SJCRH30 (cell line): Measurements from ENCODE around the gene C11orf21. TPM values are rescaled to one million over a fixed set of nuclear protein-coding genes. Genes with fewer than 3 reads are reported as not detected.

Experiments
- DNase-seq, 2 experiments: peaks; one replicate each; pipeline ENCODE4 v3.0.0-alpha.2; 2015 to 2020
- H3K27ac ChIP-seq: fragments of 250-450 bp; sonication (Bioruptor Pico); 2 replicates; pipeline ENCODE4 v1.5.1; 2020; ENCODE audit warnings: mild to moderate bottlenecking, moderate library complexity
- H3K27me3 ChIP-seq: fragments of 250-450 bp; sonication (Bioruptor Pico); 2 replicates; pipeline ENCODE4 v1.5.1; 2020; ENCODE audit warnings: mild to moderate bottlenecking, moderate library complexity
- H3K36me3 ChIP-seq: fragments of 250-450 bp; sonication (Bioruptor Pico); 2 replicates; pipeline ENCODE4 v1.5.1; 2020; ENCODE audit warnings: mild to moderate bottlenecking, moderate library complexity
- H3K4me1 ChIP-seq: fragments of 250-450 bp; sonication (Bioruptor Pico); 2 replicates; pipeline ENCODE4 v1.5.1; 2020; ENCODE audit warnings: mild to moderate bottlenecking, moderate library complexity
- H3K4me3 ChIP-seq: fragments of 250-450 bp; sonication (Bioruptor Pico); 2 replicates; pipeline ENCODE4 v1.5.1; 2020; ENCODE audit warnings: mild to moderate bottlenecking, moderate library complexity
- H3K9me3 ChIP-seq: fragments of 250-450 bp; sonication (Bioruptor Pico); replicated peaks from 2 replicates; pipeline ENCODE4 v1.5.1; 2020; ENCODE audit warnings: mild to moderate bottlenecking, moderate library complexity
- total RNA-seq: library from RNA; depleted of rRNA; stranded (reverse); fragments of >200 nt; shearing (Covaris generic); gene quantifications from 2 replicates; pipeline ENCODE4 v1.2.3, GENCODE V29; 2014

C11orf21 gene
- total RNA-seq, 1 experiment from 2014 or later = not detected

- Histone ChIP-seq H3K9me3 (peaks cover 7% of the 10 kb centered on the region), H3K27me3 (peaks cover 6% of the 10 kb centered on the region; the same call in 1 of the 2 replicates), H3K4me3 (no peak overlapping the region), H3K36me3 (no peaks in the 10 kb centered on the region), H3K27ac (no peak overlapping the region), H3K4me1 (no peaks in the 10 kb centered on the region)
- no peak for DNase-seq
These were observed 21.5 kb downstream of the C11orf21 start for GRCh38 chr11:2280208-2280607.

- Histone ChIP-seq H3K4me1 (no peaks in the 10 kb centered on the region), H3K4me3 (no peak overlapping the region), H3K36me3 (no peaks in the 10 kb centered on the region), H3K27me3 (peaks cover 6% of the 10 kb centered on the region; the same call in 1 of the 2 replicates), H3K9me3 (peaks cover 4% of the 10 kb centered on the region), H3K27ac (no peak overlapping the region)
- DNase-seq = no peak
These were observed 23.7 kb downstream of the C11orf21 start for GRCh38 chr11:2277933-2278523.

GRCh38 chr11:2277008-2277346, 24.7 kb downstream of the C11orf21 start:
- peaks cover 6% of the 10 kb centered on the region; the same call in 1 of the 2 replicates for H3K27me3 ChIP-seq
- peaks cover 4% of the 10 kb centered on the region; the same call in 1 of the 2 replicates for H3K9me3 ChIP-seq
- H3K4me1 ChIP-seq = no peaks in the 10 kb centered on the region
- H3K36me3 ChIP-seq = no peaks in the 10 kb centered on the region
- no peak overlapping the region for H3K27ac ChIP-seq
- H3K4me3 ChIP-seq = no peak overlapping the region
- DNase-seq = no peak

GRCh38 chr11:2276280-2277007, 25.3 kb downstream of the C11orf21 start:
- H3K27ac ChIP-seq = no peak overlapping the region
- H3K27me3 ChIP-seq = peaks cover 6% of the 10 kb centered on the region; the same call in 1 of the 2 replicates
- no peaks in the 10 kb centered on the region for H3K4me1 ChIP-seq
- no peak for DNase-seq
- H3K4me3 ChIP-seq = no peak overlapping the region
- peaks cover 4% of the 10 kb centered on the region; the same call in 1 of the 2 replicates for H3K9me3 ChIP-seq
- no peaks in the 10 kb centered on the region for H3K36me3 ChIP-seq

GRCh38 chr11:2275334-2276279, 26.1 kb downstream of the C11orf21 start:
- Histone ChIP-seq H3K4me3 (no peak overlapping the region), H3K9me3 (peaks cover 4% of the 10 kb centered on the region; the same call in 1 of the 2 replicates), H3K27ac (no peak overlapping the region), H3K4me1 (no peaks in the 10 kb centered on the region), H3K36me3 (no peaks in the 10 kb centered on the region), H3K27me3 (peaks cover 6% of the 10 kb centered on the region; the same call in 1 of the 2 replicates)
- no peak for DNase-seq

- Histone ChIP-seq H3K36me3 (no peaks in the 10 kb centered on the region), H3K4me3 (no peak overlapping the region), H3K27ac (no peak overlapping the region), H3K9me3 (no peaks in the 10 kb centered on the region), H3K4me1 (no peaks in the 10 kb centered on the region), H3K27me3 (peaks cover 6% of the 10 kb centered on the region; the same call in 1 of the 2 replicates)
- DNase-seq = no peak
These were observed 27.9 kb downstream of the C11orf21 start for GRCh38 chr11:2273771-2274170.

- peaks cover 6% of the 10 kb centered on the region; the same call in 1 of the 2 replicates for H3K27me3 ChIP-seq
These were observed 28.4 kb downstream of the C11orf21 start for GRCh38 chr11:2273311-2273710.

GRCh38 chr11:2272946-2273280, 28.8 kb downstream of the C11orf21 start:
- no peak for DNase-seq
- H3K36me3 ChIP-seq = no peaks in the 10 kb centered on the region
- H3K27me3 ChIP-seq = peaks cover 6% of the 10 kb centered on the region; the same call in 1 of the 2 replicates

More at GRCh38 chr11:2273311-2273710, 28.4 kb downstream of the C11orf21 start:
- DNase-seq = no peak
- no peaks in the 10 kb centered on the region for H3K9me3 ChIP-seq
- no peak overlapping the region for H3K4me3 ChIP-seq
- no peak overlapping the region for H3K27ac ChIP-seq
- no peaks in the 10 kb centered on the region for H3K4me1 ChIP-seq
- H3K36me3 ChIP-seq = no peaks in the 10 kb centered on the region

GRCh38 chr11:2272228-2272945, 29.3 kb downstream of the C11orf21 start:
- no peak overlapping the region for H3K4me3 ChIP-seq
- H3K36me3 ChIP-seq = no peaks in the 10 kb centered on the region
- DNase-seq = no peak
- no peaks in the 10 kb centered on the region for H3K4me1 ChIP-seq
- no peaks in the 10 kb centered on the region for H3K9me3 ChIP-seq
- H3K27ac ChIP-seq = no peak overlapping the region
- H3K27me3 ChIP-seq = peaks cover 6% of the 10 kb centered on the region; the same call in 1 of the 2 replicates

More at GRCh38 chr11:2272946-2273280, 28.8 kb downstream of the C11orf21 start:
- H3K4me1 ChIP-seq = no peaks in the 10 kb centered on the region
- H3K4me3 ChIP-seq = no peak overlapping the region
- H3K9me3 ChIP-seq = no peaks in the 10 kb centered on the region
- no peak overlapping the region for H3K27ac ChIP-seq

GRCh38 chr11:2271327-2272227, 30.1 kb downstream of the C11orf21 start:
- no peak overlapping the region for H3K27ac ChIP-seq

GRCh38 chr11:2271077-2271326, 30.7 kb downstream of the C11orf21 start:
- no peak for DNase-seq
- H3K27me3 ChIP-seq = no peaks in the 10 kb centered on the region
- H3K9me3 ChIP-seq = no peaks in the 10 kb centered on the region

More at GRCh38 chr11:2271327-2272227, 30.1 kb downstream of the C11orf21 start:
- Histone ChIP-seq H3K4me3 (no peak overlapping the region), H3K27me3 (peaks cover 4% of the 10 kb centered on the region; the same call in 1 of the 2 replicates), H3K36me3 (no peaks in the 10 kb centered on the region), H3K9me3 (no peaks in the 10 kb centered on the region), H3K4me1 (no peaks in the 10 kb centered on the region)
- no peak for DNase-seq

GRCh38 chr11:2270322-2271076, 31.2 kb downstream of the C11orf21 start, which contains the start of gene ASCL2:
Gene ASCL2 (minus strand): TSS chr11:2270588. CDS start chr11:2270332, 256 bp downstream.
- Histone ChIP-seq H3K27me3 (no peaks in the 10 kb centered on the region), H3K4me3 (no peak within 1 kb of the TSS), H3K36me3 (no peaks in the 10 kb centered on the region), H3K4me1 (no peaks in the 10 kb centered on the region), H3K9me3 (no peaks in the 10 kb centered on the region), H3K27ac (no peak within 1 kb of the TSS)
- no peak for DNase-seq

More at GRCh38 chr11:2271077-2271326, 30.7 kb downstream of the C11orf21 start:
- H3K4me3 ChIP-seq = no peak overlapping the region
- H3K27ac ChIP-seq = no peak overlapping the region
- H3K36me3 ChIP-seq = no peaks in the 10 kb centered on the region
- no peaks in the 10 kb centered on the region for H3K4me1 ChIP-seq
